Measurements from ENCODE around the gene CRB1.

CRB1 gene

DNA sequence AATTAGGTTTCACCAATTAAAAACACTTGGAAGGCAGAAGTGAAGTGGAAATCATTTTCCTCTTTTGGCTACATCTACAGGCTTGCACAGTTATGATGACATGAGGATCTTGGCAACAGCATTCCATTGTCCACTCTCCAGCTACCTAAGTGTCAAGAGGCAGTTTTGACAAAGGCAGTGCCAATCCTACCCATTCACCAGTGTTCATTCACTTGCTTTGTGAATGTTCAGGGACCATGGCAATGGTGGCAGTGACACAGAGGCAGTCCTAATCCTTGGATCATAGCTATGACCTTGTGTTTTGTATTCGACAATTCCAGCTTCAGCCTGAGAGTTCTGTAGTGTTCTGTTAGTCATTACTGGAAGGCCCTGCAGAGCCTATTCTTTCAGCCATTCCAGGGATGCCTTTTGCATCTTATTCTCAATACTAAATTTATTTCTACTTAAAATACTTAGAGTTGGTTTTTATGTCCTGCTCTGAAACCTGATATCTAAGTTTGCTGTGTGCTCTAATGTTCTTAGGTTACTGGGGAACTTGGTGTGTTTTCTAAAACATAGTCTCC lies 36.7 kb downstream of the CRB1 start:
- no peak for DNase-seq (ENCODE audit: low spot score)

DNA sequence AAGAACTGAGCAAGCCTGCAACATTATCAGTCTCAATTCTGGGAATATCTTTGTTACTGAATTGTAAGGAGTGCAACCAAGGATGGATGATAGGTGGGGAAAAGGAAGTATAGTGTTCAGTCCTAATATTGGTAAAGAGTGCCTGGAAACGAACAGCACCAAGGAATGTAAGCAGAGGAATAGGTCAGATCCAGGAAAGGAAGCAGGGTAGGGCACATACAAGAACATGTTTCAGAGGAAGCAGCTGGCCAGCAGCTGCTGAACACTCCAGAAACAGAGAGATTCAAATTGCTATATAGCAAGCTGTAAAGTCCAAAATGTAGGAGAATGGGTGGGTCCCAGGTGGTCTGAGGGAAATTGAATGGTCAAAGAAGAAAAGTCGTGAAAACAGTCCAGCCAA lies 37.9 kb downstream of the CRB1 start:
- DNase-seq (ENCODE audit: low spot score), result no peak

DNA sequence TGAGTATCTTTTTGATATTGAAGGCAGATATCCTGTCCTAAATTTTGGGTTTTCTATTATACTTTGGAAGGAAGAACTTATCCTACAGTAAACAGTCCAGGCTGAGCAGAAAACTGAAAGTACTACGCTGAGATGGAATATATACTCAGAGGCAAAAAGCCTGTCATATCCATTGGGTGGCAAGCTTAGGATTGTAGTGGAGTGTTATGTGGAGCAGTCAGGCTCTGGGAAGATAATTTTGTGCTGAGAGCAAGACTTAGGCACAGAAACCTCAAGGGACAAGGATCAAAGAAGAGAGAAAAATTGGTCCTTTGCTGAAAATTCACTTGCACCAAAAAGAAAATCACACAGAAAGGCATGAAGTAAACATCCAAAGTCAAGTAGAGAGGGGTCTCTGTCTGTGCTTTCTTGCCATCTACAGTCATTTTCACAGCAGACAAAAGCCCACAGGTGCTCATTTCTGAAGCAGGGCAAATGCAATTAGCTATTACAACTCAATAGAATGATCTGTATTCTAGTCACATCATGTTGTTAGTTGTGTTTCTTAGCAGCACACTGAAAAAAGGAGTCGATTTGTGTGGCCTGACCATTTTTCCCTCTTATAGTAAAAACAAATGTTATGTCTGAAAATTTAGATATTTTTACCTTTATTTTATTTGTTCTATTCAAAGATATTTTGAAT lies 38.5 kb downstream of the CRB1 start:
- DNase-seq (ENCODE audit: low spot score), result no peak

DNA sequence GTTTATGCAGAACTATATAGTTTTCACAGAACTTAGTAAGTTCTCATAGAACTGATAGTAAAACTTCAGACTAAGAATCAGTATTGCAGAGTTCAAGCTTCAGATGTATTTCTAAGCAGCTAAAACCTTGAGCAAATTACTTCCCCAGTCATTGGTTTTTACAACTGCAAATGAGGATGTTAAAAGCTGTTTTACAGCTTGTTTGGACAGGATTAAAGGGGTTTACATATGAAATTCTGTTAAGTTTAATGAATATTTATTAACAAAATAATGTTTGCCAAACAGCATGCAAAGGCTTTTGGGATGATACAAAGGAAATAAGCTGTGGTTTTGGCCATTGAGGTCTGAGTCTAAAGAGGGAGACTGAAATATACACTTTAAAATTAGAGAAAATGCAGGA lies 39.1 kb downstream of the CRB1 start:
- DNase-seq (ENCODE audit: low spot score), result no peak

DNA sequence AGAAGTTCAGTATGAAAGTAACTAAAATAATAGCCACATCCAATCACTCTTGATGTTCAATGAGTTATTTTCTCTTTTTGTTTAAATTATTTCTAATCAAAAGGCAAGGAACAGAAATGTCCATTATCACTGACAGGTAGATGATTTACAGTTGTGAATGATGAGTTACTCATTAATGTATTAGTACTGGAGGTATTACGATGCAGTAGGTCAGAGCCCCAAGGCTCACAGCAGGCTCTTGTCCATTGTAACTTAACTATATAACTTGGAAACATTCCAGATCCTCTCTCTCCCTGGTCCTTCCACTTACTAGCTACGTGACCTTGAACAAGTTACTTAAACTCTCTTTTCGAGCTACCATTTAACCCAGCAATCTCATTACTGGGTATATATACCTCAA lies 39.5 kb downstream of the CRB1 start:
- DNase-seq (ENCODE audit: low spot score), result no peak

DNA sequence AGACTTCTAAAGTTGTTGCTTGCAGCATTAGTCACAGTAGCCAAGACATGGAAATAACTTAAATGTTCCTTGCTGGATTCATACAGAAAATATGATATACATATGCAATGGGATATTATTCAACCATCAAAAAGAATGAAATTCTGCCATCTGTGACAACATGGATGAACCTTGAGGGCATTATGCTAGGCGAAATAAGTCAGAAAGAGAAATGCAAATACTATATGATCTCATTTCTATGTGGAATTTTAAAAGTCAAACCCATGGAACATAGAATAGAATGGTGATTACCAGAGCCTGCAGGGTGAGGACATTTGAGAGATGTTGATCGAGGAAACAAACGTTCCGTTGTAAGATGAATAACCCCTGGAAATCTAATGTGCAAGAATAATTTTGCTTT lies 43.0 kb downstream of the CRB1 start:
- no peak for DNase-seq (ENCODE audit: low spot score)

DNA sequence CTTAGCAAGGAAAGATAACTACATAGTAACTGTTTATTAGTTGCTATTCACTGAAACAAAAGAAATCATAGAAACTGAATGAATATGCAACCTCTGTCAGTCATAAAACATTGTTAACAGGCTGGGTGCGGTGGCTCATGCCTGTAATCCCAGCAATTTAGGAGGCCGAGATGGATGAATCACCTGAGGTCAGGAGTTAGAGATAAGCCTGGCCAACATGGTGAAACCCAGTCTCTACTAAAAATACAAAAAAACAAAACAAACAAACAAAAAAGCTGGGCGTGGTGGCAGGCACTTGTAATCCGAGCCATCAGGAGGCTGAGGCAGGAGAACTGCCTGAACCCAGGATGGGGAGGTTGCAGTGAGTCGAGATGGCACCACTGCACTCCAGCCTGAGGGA lies 44.1 kb downstream of the CRB1 start:
- DNase-seq (ENCODE audit: low spot score), result no peak

DNA sequence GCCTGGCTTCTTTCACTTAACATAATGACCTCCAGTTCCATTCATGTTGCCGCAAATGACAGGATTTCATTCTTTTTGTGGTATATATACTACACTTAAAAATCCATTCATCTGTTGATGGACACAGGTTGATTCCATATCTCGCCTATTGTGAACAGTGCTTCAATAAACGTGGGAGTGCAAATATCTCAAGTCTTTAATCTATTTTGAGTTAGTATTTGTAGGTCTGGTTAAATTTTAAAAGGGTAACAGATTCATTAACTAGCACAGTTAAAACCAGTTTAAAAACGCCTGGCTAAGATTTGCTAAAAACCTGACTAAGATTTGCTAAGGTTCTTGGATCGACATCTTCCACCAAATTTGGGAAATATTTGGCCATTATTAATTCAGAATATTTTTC lies 45.7 kb downstream of the CRB1 start:
- DNase-seq (ENCODE audit: low spot score), result no peak

DNA sequence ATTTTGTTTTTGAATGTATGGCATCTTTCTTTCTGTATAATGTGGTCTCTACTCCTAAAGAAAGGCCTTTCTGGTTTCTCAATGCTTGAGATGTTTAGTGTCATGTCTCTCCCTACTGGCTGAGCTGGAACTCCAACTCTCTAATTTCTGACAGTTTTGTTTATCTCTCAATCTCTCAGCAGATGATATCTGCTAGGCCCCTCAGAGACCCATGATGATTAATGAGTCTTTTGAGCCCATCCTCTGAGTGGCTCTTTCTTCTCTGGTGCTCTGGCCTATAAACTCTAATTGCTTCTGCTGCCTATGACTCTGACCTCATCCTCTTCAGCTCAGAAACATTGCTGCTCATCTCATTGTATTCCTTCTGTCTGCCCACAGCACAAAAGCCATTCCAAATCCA lies 46.6 kb downstream of the CRB1 start:
- no peak for DNase-seq (ENCODE audit: low spot score)

DNA sequence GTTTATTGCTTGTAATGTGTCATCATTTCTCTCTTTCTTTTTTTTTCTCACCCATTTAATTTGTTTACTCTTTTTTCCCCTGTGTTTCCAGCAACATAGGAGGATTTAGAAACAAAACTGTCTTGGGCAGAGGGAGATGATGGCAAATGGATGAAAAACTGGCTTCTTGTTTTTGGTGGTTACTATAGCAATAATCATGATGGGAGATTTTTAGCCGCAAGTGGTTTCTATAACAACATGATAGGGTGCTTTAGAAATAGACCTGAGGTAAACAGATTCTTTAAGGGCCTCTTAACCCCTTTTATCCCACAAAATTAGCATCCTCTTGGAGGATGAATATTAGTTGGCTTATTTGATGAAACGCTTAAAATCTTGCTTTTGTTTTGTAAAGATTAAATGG lies 51.6 kb downstream of the CRB1 start:
- no peak for DNase-seq (ENCODE audit: low spot score)

DNA sequence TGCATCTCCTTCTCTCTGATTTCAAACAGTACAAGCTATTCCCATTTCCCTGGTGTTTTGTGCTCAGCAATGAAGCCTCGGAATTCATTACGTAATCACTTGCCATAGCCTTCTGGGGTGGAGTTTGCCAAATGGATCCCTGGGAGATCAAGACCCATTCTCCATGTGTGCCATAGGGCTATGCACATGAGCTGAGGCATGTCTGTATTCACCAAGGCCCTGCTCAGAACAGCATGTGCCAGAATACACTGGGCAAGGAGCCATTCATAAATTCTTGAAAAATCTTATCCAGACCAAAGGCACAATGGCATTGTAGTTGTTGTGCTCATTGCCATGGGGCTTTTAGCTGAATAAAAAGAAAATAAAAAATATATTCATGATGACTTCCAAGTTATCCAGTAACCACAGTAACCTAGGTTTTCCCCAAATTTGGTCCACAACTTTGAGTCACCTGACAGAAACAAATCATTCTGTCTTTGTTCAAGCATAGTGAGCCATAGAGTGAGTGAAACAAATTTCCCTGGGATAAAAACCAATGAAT lies 53.0 kb downstream of the CRB1 start:
- DNase-seq (ENCODE audit: low spot score), result no peak

DNA sequence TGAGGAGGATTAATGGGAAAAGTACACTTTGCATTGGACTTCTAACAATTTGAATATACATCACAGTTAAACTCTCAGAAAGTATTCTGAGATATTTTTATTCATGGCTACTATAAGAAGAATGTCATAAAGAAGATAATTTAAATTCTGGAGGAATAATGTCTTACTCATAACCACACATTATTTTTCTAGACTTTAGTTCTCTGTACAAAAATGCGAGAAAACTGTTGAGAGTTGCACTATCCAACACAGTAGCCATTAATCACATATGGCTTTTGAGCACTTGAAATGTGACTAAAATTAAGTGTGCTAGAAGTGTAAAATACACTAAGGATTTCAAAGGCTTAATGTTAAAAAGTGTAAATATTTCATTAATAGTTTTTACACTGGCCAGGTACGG lies 53.8 kb downstream of the CRB1 start:
- DNase-seq (ENCODE audit: low spot score), result no peak

DNA sequence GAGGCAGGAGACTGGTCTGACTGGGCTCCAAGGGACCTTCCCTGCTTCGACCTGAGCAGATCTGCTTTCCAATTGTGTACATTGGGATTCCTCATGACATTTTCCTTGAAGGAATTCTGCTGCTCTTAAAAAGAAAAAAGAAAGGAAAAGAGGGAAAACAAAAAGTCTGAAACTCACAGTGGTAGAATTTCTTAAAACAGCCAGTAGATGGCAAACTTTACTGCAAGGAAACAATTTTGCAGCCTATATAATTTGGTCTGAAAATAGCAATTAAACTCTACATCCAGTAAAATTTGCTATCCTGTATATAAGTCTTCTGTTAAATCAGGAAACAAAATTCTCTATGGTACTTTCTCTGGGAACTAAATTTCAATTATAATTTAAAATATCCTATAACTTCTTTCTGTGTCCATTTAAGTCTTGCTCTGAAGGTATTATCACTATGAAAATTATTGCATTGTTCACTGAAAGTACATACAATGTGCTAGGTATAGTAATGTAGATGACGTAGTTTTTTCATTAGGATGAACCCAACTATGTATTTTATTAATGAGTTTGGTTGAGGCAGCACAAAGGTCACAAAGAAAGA lies 59.8 kb downstream of the CRB1 start:
- no peak for DNase-seq (ENCODE audit: low spot score)

DNA sequence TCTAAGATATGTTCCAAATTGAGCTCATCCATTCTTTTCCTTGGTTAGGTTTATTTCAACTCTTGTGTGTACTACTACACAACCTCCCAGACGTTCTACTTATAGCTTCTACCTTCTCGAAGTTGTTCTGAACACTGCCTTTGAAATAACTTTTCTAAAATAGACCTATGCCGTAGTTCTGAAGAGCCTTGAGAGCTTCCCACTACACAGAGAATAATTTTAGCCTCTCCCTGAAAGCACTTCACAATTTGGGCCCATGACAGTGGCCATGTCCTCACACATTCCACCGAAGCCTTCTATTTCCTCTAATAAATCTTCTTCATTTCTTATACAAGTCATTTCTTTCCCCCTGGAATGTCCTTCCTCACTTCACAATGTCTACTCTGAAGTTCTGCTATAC lies 62.2 kb downstream of the CRB1 start:
- no peak for DNase-seq (ENCODE audit: low spot score)

DNA sequence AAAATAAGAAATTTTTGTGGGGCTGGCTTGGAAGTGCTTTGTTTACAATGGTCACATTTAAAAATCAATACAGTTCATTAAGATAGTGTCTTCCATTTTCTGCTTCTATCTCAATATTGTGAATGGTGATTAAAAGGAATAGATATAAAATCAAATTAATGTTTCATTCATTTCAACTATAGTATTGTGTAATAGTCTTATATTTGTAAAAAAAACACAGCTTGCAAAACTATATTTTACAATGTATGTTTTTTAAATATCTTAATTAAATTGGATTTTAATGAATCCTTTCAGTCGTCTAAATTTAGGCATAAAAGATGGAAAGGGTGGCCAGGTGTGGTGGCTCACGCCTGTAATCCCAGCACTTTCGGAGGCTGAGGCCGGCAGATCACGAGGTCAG lies 63.5 kb downstream of the CRB1 start:
- DNase-seq (ENCODE audit: low spot score), result no peak

DNA sequence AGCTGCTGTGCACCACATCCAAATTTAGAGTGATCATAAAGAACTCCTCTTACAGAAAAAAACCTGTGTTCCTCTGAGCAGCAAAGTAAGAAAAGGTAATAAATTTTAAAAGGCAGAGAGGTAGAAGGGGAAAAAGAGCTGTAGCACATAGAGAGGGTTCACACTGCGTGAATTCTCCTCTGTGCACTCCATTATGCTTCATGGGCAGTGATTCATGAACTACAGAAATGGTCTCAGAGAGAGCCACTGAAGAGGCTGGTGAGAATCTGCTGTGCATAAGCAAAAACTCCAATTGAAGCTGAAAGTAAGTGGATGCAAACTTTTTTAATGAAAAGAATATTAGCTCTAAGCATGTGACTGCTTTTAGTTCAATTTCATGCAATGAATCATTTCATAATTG lies 65.0 kb downstream of the CRB1 start:
- no peak for DNase-seq (ENCODE audit: low spot score)

DNA sequence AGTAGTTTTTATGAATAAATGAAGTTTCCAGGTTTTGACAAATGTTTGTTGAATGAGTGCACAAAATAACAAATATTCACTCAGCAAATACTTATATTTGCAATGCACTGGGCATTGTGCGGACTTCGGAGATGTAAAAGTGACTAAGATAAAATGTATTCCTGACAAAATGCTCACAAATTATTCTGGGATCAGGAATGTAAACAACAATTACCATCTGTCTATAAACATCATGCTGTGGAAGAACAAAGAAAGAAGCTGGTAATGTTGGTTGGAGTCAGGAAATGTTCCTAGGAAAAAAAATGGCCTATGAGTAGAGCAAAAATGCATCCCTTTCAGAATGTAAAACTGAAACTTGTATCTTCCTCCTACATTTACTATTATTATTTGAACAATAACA lies 68.5 kb downstream of the CRB1 start:
- no peak for DNase-seq (ENCODE audit: low spot score)

DNA sequence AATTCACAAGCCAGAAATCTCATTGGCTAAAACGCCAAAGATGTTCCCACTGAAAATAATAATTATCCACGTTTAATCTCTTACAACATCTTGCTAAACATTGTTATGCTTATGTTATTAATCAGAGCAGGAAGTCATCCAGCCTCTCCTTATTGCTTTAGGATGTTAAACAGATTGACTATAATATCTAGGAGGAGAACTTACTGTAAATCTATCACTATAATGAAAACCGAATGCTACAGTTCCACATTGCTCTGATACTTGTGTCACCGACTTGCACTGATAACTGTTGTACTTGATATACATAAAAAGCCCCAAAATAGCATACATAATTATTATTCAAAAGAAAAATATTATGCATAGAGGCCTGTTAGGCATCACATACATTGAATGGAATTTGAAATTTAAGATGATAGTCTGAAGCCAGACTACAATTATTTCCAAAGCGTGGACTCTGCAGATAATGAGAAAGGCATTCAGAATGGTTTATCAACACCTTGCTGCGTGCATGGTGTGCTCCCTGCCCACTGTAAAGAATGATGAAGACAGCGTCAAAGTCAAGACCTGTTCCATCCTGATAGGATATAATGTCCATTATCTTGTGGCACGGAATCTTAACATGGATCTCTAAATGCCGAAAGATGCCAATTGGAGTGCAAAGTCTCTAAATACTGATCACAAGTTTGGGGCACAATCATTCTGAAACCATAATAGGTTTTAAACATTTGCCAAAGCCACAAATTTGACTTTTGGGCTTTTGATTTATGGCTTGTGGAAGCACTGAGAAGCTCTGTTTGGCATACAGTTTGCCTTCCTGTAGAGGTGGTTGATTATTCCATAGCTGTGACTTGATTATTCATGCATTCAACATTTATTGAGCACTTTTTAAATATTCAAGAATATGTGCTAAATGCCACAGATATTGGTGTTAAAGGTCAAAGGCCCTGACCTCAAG lies 71.3 kb downstream of the CRB1 start:
- no peak for DNase-seq (ENCODE audit: low spot score)

DNA sequence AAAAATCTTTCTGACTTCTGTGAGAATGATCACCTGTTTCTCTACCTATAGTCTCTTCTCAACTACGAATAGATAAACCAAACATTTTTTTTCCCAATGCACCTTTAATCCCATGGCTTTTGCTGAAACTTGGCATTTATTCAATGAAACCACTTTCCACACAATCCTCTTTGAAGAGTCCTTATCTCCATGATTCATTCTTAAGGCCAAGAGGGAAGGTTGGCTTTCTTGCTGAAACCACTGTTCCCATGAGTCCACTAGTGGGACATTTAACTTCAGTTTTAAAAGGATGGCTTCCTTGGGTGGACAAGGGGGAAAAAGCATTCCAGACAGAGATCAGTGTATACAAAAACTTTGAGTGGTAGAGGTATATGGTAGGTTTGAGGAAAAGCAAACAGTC lies 73.6 kb downstream of the CRB1 start:
- no peak for DNase-seq (ENCODE audit: low spot score)

DNA sequence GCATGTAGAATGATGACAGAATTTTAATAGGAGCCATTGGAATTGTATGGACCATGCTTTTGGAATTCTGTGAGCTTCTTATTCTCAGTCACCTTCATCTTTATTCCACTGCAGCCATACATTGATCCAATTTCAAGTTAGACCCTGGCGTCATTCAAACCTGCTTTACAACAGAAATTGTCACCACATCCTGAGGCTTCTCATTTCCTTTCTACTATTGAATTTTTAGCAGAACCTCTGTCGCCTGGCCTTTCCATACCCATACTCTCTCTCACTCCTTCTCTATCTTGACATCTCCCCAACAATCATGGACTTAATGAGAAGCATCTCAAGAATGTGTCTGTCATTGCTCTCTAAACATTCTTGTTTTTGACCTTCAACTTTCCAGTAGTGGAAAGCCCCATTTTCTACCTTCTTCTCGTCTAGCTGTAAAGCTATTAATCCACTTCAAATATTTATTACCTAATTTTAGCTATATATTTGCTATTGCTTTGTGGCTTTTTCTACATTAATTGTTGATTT lies 74.1 kb downstream of the CRB1 start:
- DNase-seq (ENCODE audit: low spot score), result no peak

DNA sequence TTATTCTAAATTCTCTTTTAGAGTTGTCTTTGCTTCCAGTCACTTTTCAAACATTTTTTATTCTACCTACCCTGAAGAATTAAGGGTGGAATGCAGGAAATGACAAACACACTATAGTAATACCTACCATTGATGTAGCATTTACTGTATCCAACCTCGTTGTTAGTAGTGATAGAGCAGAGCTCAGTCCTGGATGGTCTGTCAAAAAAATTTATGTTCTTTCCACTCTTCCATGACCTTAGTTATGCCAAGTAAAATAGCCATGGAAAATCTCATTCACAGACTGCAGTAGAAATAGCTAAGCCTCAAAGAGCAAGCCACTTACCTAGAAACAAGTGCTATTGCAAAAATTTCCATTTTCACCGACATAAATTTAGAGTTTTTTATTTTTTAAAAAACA lies 74.6 kb downstream of the CRB1 start:
- no peak for DNase-seq (ENCODE audit: low spot score)

DNA sequence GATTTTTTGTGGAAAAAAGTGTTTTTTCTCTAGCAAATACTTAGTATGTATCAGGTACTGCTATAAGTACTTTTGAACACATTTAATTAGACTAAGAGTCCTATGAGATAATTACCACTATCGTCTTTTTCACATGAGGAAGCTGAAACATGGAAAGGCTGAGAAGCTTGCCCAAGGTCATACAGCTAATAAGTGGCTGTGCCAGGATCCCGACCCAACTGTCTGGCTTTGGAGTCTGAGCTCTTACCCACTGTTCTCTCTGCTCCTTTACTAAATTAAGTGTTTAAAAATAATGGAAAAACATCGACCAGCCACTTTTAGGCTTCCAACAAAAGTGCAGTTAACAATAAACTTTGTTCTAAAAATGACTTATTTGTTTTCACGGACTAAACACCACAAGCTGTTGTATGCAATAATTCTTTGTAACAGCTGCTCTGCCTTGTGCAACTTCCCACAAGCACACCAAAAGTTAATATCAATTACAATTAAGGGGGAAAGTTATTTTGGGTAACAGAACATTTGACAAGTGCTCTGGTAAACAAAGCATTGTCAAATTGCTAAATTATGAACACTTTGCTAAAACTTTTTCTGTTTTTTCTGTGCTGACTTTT lies 75.7 kb downstream of the CRB1 start:
- no peak for DNase-seq (ENCODE audit: low spot score)
